PC-3 (cell line): ENCODE measurements around the gene STK36.

Experiments
- CTCF ChIP-seq: fragments of 300-600 bp; sonication (generic); conservative IDR thresholded peaks from 2 replicates; pipeline ENCODE4 v1.5.1; 2017; ENCODE audit warnings: antibody characterized with exemption, low read depth, mild to moderate bottlenecking, low read length
- EZH2 ChIP-seq: fragments of 300-600 bp; sonication (generic); IDR thresholded peaks from one replicate; pipeline ENCODE4 v1.6.1; 2017; ENCODE audit warnings: antibody characterized with exemption, mild to moderate bottlenecking, low read length; ENCODE audit not compliant: unreplicated experiment
- EZH2phosphoT487 ChIP-seq: fragments of 300-600 bp; sonication (generic); IDR thresholded peaks from 2 replicates; pipeline ENCODE4 v1.6.1; 2018; ENCODE audit warnings: mild to moderate bottlenecking, antibody characterized with exemption, low read length, borderline replicate concordance

DNA sequence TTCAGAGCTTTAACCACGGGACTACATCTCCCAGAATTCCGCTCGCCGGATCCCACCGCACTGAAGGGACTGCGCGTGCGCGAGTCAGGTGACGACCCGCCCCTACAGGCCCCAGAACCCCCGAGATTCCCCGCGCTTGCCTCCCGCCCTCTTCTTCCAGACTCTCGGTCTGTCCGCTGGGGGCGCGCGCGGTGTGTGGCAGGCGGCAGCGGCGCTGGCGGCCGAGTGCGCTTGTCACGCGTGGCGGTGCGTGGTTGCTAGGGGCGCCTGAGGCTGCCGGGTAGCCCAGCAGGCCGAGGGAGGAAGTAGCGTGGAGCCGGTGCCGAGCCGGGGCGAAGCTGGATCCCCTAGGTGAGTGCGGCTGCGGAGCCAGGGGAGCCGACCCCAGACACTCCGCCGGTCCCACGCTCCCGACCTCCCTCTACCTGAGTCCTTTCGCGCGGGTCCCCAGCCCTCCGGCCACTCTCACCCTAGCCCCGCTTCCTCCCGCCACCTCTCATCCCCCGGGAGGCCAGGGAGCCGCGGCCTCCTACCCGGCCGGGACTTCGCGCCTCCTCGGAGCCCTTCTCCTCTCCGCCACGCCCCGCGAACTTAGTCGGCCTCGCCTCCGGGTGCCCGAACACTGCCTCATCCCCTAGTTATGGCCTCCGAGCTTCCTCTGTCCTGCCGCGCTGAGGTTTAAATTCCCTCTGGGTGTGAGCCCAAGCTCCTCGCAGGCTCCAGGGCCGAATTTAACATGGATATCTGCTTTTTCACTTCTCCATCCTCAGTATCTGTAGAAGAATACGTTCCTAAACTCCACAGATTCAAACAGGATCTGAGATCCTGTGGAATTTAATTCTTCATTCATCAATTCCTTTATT is 39.0 kb downstream of the STK36 start, which contains the start of gene TTLL4:
- TF ChIP-seq EZH2phosphoT487 (no peak), CTCF (peak; percentile 85), EZH2 (no peak)
